Osteoblast (primary cell): ENCODE data around the gene KCNJ3. TPM values are rescaled to one million over a fixed set of nuclear protein-coding genes. Genes with fewer than 3 reads are reported as not detected.

Experiments
- DNase-seq: peaks from one replicate; pipeline ENCODE4 v3.0.0; 2011; ENCODE audit warnings: low spot score, mixed read lengths; ENCODE audit not compliant: insufficient read length; ENCODE audit errors: missing footprints
- H2AFZ ChIP-seq: 2 replicates; pipeline ENCODE4 v1.6.0; 2011; ENCODE audit warnings: mild to moderate bottlenecking, low read length
- H3K27ac ChIP-seq: 2 replicates; pipeline ENCODE4 v1.5.1; 2011; ENCODE audit warnings: mild to moderate bottlenecking, low read depth, low read length, moderate library complexity
- H3K27me3 ChIP-seq: 2 replicates; pipeline ENCODE4 v1.6.0; 2012; ENCODE audit warnings: mild to moderate bottlenecking, control low read depth, inconsistent platforms, low read length, moderate library complexity; ENCODE audit not compliant: insufficient read depth
- H3K36me3 ChIP-seq: 2 replicates; pipeline ENCODE4 v1.5.1; 2011; ENCODE audit warnings: mild to moderate bottlenecking, low read length, control low read depth, moderate library complexity; ENCODE audit not compliant: insufficient read depth
- H3K4me1 ChIP-seq: 2 replicates; pipeline ENCODE4 v1.5.1; 2011; ENCODE audit warnings: mild to moderate bottlenecking, low read length, control low read depth, moderate library complexity; ENCODE audit not compliant: insufficient read depth
- H3K4me2 ChIP-seq: 2 replicates; pipeline ENCODE4 v1.6.0; 2011; ENCODE audit warnings: mild to moderate bottlenecking, low read length; ENCODE audit not compliant: insufficient read depth
- H3K4me3 ChIP-seq: fragments of 200-600 bp; sonication (generic); 3 replicates; pipeline ENCODE4 v1.5.1; 2012; ENCODE audit warnings: mild to moderate bottlenecking, low read length, inconsistent platforms; ENCODE audit not compliant: insufficient read depth
- H3K79me2 ChIP-seq: 2 replicates; pipeline ENCODE4 v1.6.0; 2012; ENCODE audit warnings: mild to moderate bottlenecking, low read length, control low read depth, inconsistent platforms; ENCODE audit not compliant: insufficient read depth
- H3K9me3 ChIP-seq: 2 replicates; pipeline ENCODE4 v1.5.1; 2011; ENCODE audit warnings: low read depth, low read length, control low read depth
- H4K20me1 ChIP-seq: 2 replicates; pipeline ENCODE4 v1.6.0; 2012; ENCODE audit warnings: mild to moderate bottlenecking, low read length, control low read depth; ENCODE audit not compliant: insufficient read depth
- total RNA-seq: library from RNA; depleted of rRNA; stranded (reverse); fragments of >200 nt; gene quantifications from 2 replicates; pipeline ENCODE4 v1.2.3, GENCODE V29; 2012
- TF ChIP-seq, protein P1 (sequence below): IDR thresholded peaks from 2 replicates; pipeline ENCODE4 v1.5.1; 2011; ENCODE audit warnings: mild to moderate bottlenecking, low read depth, low read length, moderate library complexity; ENCODE audit errors: extremely low read depth

KCNJ3 gene
- total RNA-seq, 1 donor, result not detected

- Histone ChIP-seq H3K27me3 (no peaks in the 10 kb centered on the region), H2AFZ (no peak overlapping the region), H3K79me2 (no peaks in the 10 kb centered on the region), H3K27ac (no peak overlapping the region), H3K4me1 (no peaks in the 10 kb centered on the region), H3K36me3 (no peaks in the 10 kb centered on the region), H3K4me2 (no peak overlapping the region), H4K20me1 (no peaks in the 10 kb centered on the region), H3K9me3 (no peaks in the 10 kb centered on the region), H3K4me3 (no peak overlapping the region)
- DNase-seq, result no peak
- TF ChIP-seq, protein P1, sequence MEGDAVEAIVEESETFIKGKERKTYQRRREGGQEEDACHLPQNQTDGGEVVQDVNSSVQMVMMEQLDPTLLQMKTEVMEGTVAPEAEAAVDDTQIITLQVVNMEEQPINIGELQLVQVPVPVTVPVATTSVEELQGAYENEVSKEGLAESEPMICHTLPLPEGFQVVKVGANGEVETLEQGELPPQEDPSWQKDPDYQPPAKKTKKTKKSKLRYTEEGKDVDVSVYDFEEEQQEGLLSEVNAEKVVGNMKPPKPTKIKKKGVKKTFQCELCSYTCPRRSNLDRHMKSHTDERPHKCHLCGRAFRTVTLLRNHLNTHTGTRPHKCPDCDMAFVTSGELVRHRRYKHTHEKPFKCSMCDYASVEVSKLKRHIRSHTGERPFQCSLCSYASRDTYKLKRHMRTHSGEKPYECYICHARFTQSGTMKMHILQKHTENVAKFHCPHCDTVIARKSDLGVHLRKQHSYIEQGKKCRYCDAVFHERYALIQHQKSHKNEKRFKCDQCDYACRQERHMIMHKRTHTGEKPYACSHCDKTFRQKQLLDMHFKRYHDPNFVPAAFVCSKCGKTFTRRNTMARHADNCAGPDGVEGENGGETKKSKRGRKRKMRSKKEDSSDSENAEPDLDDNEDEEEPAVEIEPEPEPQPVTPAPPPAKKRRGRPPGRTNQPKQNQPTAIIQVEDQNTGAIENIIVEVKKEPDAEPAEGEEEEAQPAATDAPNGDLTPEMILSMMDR, result no peak
Observed at GRCh38 chr2:154724194-154724797, 25.8 kb downstream of the KCNJ3 start.

DNA sequence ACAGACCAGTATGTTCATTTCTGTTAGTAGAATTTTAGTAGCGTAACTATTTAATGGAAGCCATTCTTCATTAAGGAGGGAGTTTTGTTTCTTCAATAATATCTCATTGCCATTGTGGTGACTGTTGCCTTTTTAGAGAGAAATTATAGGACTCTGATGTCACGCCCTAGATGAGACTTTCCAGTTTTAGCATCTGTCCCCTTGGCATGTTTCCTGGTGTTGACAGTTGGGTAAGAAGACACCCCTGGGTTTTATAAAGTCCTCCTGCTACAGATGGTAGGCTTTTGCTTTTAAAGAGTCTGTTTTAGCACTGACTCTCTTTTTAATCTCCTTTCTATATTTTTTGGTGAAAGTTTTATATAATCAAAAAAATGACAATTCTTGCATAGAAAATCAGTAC, 41.9 kb downstream of the KCNJ3 start:
- DNase-seq, result no peak
- no peaks in the 10 kb centered on the region for H3K36me3 ChIP-seq
- H2AFZ ChIP-seq, result no peak overlapping the region
- no peaks in the 10 kb centered on the region for H3K9me3 ChIP-seq
- H3K79me2 ChIP-seq, result no peaks in the 10 kb centered on the region
- no peaks in the 10 kb centered on the region for H3K4me1 ChIP-seq
- H3K4me2 ChIP-seq, result no peak overlapping the region
- H3K4me3 ChIP-seq, result no peak overlapping the region
- H3K27me3 ChIP-seq, result no peaks in the 10 kb centered on the region
- TF ChIP-seq, protein P1, result no peak
- H4K20me1 ChIP-seq, result no peaks in the 10 kb centered on the region
- H3K27ac ChIP-seq, result no peak overlapping the region

DNA sequence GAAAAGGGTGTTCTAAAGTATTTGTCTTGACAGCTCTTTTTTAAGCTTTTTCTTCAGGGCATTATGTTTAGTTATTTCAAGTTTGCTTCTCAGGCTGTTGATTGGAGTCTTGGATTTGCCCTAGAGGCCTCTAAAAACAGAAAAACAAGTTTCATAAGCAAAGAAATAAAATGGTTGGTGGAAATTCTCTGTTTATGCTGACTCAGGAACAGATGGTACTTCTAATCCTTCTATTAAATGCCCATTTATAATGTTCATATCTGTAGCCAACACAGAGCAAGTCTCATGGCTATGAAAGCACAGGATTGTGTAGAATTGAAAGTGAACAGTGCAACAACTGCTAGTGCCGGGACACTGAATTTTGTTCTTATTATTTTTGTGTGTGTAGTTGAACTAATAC, 60.4 kb downstream of the KCNJ3 start:
- no peaks in the 10 kb centered on the region for H3K79me2 ChIP-seq
- TF ChIP-seq, protein P1, result no peak
- no peaks in the 10 kb centered on the region for H3K36me3 ChIP-seq
- H4K20me1 ChIP-seq, result no peaks in the 10 kb centered on the region
- no peak overlapping the region for H3K27ac ChIP-seq
- no peak overlapping the region for H2AFZ ChIP-seq
- no peak overlapping the region for H3K4me3 ChIP-seq
- H3K9me3 ChIP-seq, result no peaks in the 10 kb centered on the region
- no peaks in the 10 kb centered on the region for H3K27me3 ChIP-seq
- DNase-seq, result no peak
- H3K4me2 ChIP-seq, result no peak overlapping the region
- no peaks in the 10 kb centered on the region for H3K4me1 ChIP-seq

GRCh38 chr2:154762638-154763037, 64.1 kb downstream of the KCNJ3 start:
- H3K27ac ChIP-seq, result no peak overlapping the region
- no peaks in the 10 kb centered on the region for H3K27me3 ChIP-seq
- no peaks in the 10 kb centered on the region for H4K20me1 ChIP-seq
- H3K4me1 ChIP-seq, result no peaks in the 10 kb centered on the region
- no peak overlapping the region for H2AFZ ChIP-seq
- H3K9me3 ChIP-seq, result no peaks in the 10 kb centered on the region
- H3K4me3 ChIP-seq, result no peak overlapping the region
- H3K4me2 ChIP-seq, result no peak overlapping the region
- TF ChIP-seq, protein P1, result no peak
- H3K36me3 ChIP-seq, result no peaks in the 10 kb centered on the region
- no peaks in the 10 kb centered on the region for H3K79me2 ChIP-seq
- no peak for DNase-seq
